GM18502 (cell line): Measurements from ENCODE around the gene VAMP4.
A peak's percentile ranks its signal among the peaks of the same experiment; 100 is the strongest.

Source experiments
- ATAC-seq: cut with Tn5 transposase; IDR thresholded peaks from one replicate; pipeline ENCODE4 v1.9.1; 2021; ENCODE audit warnings: mild to moderate bottlenecking; ENCODE audit not compliant: unreplicated experiment, poor library complexity

Gene VAMP4, protein sequence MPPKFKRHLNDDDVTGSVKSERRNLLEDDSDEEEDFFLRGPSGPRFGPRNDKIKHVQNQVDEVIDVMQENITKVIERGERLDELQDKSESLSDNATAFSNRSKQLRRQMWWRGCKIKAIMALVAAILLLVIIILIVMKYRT

GRCh38 chr1:171741872-171742576 lies at the start of gene VAMP4:
Gene VAMP4, minus strand, starts transcription at chr1:171742065. Its CDS starts 3,651 bp downstream, at chr1:171738414.
- ATAC-seq: peak; percentile 90

GRCh38 chr1:171790318-171790717 lies 48.5 kb upstream of the VAMP4 start:
- ATAC-seq: no peak

- ATAC-seq: no peak
Measured at GRCh38 chr1:171788696-171789095, 46.8 kb upstream of the VAMP4 start.

GRCh38 chr1:171787686-171788480 lies 46.0 kb upstream of the VAMP4 start:
- ATAC-seq: no peak

- no peak for ATAC-seq
Measured at GRCh38 chr1:171786534-171786933, 44.7 kb upstream of the VAMP4 start.

- no peak for ATAC-seq
Measured at GRCh38 chr1:171785766-171786165, 43.9 kb upstream of the VAMP4 start.

GRCh38 chr1:171784784-171785183 lies 42.9 kb upstream of the VAMP4 start:
- no peak for ATAC-seq

GRCh38 chr1:171783816-171784530 lies 42.1 kb upstream of the VAMP4 start:
- ATAC-seq: no peak

GRCh38 chr1:171781176-171781875 lies 39.5 kb upstream of the VAMP4 start, which contains the start of gene METTL13:
Gene METTL13, plus strand, starts transcription at chr1:171781660. Its CDS starts 308 bp downstream, at chr1:171781968.
- peak; percentile 99 for ATAC-seq

DNA sequence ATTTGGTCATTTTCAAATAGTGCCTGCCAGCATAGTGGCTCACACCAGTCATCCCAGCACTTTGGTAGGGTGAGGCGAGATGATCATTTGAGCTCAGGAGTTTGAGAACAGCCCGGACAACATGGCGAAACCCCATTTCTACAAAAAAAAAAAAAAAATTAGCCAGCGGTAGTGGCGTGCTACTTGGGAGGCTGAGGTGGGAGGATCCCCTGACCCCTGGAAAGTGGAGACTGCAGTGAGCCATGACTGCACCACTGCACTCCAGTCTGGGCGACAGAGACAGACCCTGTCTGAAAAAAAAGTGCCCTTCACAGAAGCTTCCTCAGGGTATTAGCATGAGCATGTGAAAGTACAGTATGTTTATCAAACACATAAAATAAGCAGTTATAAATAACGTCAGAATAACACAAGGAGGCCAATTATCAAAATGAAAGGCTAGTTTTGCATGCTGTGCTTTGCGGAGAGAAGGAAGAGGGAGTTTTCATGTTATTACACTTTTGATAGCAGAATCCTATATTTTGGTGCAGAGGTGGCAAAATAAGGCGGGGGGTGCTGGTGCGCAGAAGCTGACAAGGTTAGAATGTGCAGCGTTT lies 38.8 kb upstream of the VAMP4 start:
- no peak for ATAC-seq

GRCh38 chr1:171772312-171772711 lies 30.4 kb upstream of the VAMP4 start:
- ATAC-seq: no peak

DNA sequence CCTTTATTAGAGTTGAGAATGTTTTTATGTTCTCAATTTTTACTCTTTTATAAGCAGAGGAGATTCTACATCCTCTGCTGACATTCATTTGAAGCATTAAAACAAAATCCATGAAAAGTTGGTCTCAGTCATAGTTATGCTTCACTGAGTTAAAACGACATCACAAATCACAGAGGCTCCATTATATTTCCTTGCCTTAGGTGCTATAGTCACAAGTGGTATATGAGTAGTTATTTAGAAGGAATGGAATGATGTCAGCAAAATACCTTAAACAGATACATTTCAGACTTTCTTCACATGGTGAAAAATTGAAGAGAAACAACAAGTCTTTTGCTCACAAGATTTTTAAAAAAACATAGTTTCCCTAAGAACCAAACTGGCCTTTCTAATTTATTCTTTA lies 27.9 kb upstream of the VAMP4 start:
- ATAC-seq: no peak

- no peak for ATAC-seq
Measured at GRCh38 chr1:171769171-171769570, 27.3 kb upstream of the VAMP4 start.

DNA sequence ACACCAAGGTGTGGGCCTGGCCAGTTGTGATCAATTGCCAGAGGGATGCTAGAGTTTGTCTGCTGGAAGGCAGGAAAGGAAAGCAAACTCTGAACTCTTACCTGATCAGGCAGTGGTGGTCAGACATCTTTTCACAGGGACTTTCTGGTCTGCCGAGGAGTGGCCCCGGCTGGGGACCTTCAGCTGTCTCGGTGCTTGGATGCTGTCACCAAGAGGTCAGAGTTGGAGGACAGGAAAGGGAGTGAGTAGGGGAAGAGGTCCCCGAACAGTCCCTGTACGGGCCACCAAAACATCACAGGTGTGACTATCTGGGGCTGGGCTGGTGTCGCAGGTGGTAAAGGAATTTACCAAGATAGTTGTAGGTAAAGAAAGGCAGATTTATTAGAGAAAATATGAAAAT lies 21.9 kb upstream of the VAMP4 start:
- no peak for ATAC-seq

GRCh38 chr1:171762143-171762563 lies 20.3 kb upstream of the VAMP4 start:
- ATAC-seq: no peak

DNA sequence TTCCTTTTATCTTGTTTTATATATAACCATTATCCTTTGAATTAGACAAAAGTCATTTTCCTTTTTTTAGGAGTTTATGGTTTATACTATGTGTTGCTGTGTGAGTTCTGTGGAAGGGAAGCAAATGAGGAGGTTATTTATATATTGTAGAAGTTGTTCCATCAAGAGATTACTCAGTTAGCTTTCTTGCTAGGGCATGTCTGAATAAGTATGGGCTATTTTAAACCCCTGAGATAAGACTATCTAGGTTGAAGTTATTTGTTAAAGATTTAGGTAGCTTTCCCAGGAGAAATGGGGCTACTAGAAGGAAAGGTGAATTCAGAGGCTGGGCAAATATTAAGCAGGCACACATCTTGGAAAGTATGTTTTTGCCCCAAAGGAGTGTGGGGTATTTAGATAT lies 16.1 kb upstream of the VAMP4 start:
- no peak for ATAC-seq

DNA sequence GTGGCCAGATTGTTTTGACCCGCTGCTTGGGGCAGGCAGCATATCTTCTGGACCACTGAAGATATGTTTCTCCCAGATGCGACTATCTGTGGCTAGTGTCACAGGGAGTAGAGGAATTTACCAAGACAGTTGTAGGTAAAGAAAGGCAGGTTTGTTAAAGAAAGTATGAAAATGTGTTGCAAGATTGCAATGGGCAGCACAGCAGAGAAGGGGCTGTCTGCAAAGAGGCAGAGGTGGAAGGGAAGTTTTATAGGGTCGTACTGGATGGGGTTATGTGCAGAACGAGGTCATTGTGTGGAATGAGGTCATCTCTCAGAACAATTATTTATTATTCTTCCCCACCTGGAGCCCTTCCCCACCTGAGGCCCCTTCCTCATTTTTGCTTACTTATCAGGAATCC lies 15.0 kb upstream of the VAMP4 start:
- no peak for ATAC-seq

GRCh38 chr1:171754971-171755370 lies 13.1 kb upstream of the VAMP4 start:
- no peak for ATAC-seq

DNA sequence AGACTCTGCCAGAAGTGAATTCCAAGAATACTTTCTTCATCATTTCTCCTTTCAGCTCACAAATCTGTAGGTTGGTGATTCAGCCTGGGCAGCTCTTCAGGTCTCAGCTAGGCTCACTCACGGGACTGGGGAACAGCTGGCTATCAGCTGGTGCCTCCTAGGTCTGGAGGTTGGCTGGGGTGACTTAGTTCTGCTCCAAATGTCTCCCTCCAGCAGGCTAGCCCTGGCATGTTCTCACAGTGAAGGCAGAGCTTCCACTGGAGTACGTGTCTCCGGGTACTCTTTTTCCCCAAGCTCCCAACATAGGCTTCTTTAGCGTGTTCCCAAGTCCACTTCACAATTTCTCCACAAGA lies 12.5 kb upstream of the VAMP4 start:
- no peak for ATAC-seq
